ENCODE results near the gene ANKS1A. TPM values are rescaled to one million over a fixed set of nuclear protein-coding genes. Genes with fewer than 3 reads are reported as not detected.

The ANKS1A gene
- total RNA-seq, 2 experiments from 2014 or later = 6.4 to 6.9 TPM

DNA sequence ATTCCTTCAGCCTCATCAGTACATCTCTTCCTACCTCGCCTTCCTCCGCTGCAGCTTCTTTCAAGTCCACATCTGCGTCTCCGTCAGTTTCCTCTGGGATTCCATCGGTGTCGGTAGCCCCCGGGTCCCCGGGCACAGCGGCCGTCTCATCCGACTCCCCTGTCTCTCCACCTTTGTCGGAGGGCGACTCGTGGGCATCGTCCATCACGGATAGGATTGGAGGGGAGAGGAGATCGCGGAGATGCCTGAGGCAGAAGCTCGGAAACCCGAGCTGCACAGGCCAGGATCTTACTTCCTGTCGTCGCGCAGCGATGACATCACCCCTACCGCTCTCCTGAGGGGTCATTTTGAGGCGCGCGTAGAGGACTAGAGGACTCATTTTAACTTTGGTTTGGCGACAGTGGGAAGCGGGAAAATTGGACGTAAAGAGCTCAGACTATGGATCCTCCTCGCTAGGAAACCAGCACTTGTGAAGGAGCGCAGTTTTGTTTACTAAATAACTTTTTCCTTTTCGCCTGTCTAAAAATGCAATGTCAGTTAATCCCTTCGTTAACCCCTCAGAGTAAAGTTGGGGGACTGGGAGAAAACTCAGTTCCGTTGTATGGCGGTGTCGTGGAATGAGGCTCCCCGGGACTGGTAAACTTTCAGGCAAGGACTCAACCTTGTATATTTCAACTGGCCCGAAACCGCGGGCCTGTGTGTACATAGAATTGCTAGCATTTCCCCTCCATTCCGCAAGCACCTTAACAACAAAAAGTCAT, 1.1 kb upstream of the ANKS1A start, which contains the start of gene TAF11:
TSS of gene TAF11 (minus strand) at position 290 of the 761 bp plus-strand sequence. CDS start at position 205, 85 bp downstream.
- peak; percentile 69 for ATAC-seq (ENCODE audit: poor library complexity)
- H3K27me3 Mint-ChIP-seq = no peaks in the 10 kb centered on the region
- Histone ChIP-seq H3K27me3 (ENCODE audit: control insufficient read depth in 1 of 2, insufficient read depth in 2 of 2, low read length in 2 of 2) (no peaks in the 10 kb centered on the region), H3K36me3 (ENCODE audit: insufficient read depth, low read length) (peaks cover 5% of the 10 kb centered on the region), H3K4me1 (ENCODE audit: insufficient read depth, low read length) (peaks cover 36% of the 10 kb centered on the region), H3K27ac (ENCODE audit: low read depth in 1 of 2, low read length in 2 of 2) (peak within 1 kb of the TSS; percentile 90 to 93), H3K4me3 (ENCODE audit: low read length) (peak within 1 kb of the TSS; percentile 98), H3K9me3 (ENCODE audit: control insufficient read depth in 1 of 2, insufficient read depth in 1 of 2, low read length in 2 of 2) (no peaks in the 10 kb centered on the region)
- H3K9me3 Mint-ChIP-seq = no peaks in the 10 kb centered on the region
- no peak for TF ChIP-seq CTCF (IDR thresholded peaks at IDR 0.05)
- ChIA-PET CTCF (no interaction called here), POLR2A (interaction anchor here (0.7 to 3.5 kb wide), 27 partner anchors 9 to 1657 kb away, joined by 3 to 48 read pairs (median 4); partner anchors contain the start of genes BLTP3A, HMGA1, ILRUN and ITPR3)
- H3K4me3 Mint-ChIP-seq = peak within 1 kb of the TSS; percentile 97
- intact Hi-C loops (cut with DNase I, micrococcal nuclease) = loop anchor here (1.0 to 10.0 kb wide), 7 partner anchors 96 to 641 kb away; partner anchors contain the start of genes SNRPC (in 2 of the 2), BLTP3A (in 1 of the 2), ILRUN (in 1 of the 2) and SMIM29 (in 1 of the 2)
- H3K4me1 Mint-ChIP-seq (ENCODE audit: low read depth) = peaks cover 62% of the 10 kb centered on the region
- H3K27ac Mint-ChIP-seq = peak within 1 kb of the TSS; percentile 97
- peaks cover 55% of the 10 kb centered on the region for H3K36me3 Mint-ChIP-seq (ENCODE audit: low read depth)
- DNase-seq = peak; percentile 78 to 96 (median 87)

- Mint-ChIP-seq H3K27ac (peak overlapping the region; percentile 97), H3K36me3 (ENCODE audit: low read depth) (peaks cover 50% of the 10 kb centered on the region), H3K9me3 (no peaks in the 10 kb centered on the region), H3K4me3 (peak overlapping the region; percentile 97), H3K27me3 (no peaks in the 10 kb centered on the region), H3K4me1 (ENCODE audit: low read depth) (peaks cover 56% of the 10 kb centered on the region)
- no peaks in the 10 kb centered on the region for H3K27me3 ChIP-seq (ENCODE audit: control insufficient read depth in 1 of 2, insufficient read depth in 2 of 2, low read length in 2 of 2)
- DNase-seq = no peak
- intact Hi-C loops (cut with DNase I, micrococcal nuclease) = loop anchor here (2.0 to 10.0 kb wide), 6 partner anchors 96 to 641 kb away; partner anchors contain the start of genes BLTP3A (in 1 of the 2), ILRUN (in 1 of the 2), SMIM29 (in 1 of the 2) and SNRPC (in 1 of the 2)
- ChIA-PET CTCF (interaction anchor here (1.4 kb wide), 1 partner anchor 23 kb away, joined by 3 read pairs; no protein-coding TSS in a partner anchor), POLR2A (interaction anchor here (0.6 to 3.5 kb wide), 27 partner anchors 10 to 1267 kb away, joined by 3 to 48 read pairs (median 4); partner anchors contain the start of genes BLTP3A, HMGA1, ILRUN and ITPR3)
- no peak for ATAC-seq (ENCODE audit: poor library complexity)
- H3K27ac ChIP-seq (ENCODE audit: low read depth in 1 of 2, low read length in 2 of 2) = peak overlapping the region; percentile 90 to 93
- H3K36me3 ChIP-seq (ENCODE audit: insufficient read depth, low read length) = peaks cover 5% of the 10 kb centered on the region
- no peaks in the 10 kb centered on the region for H3K9me3 ChIP-seq (ENCODE audit: control insufficient read depth in 1 of 2, insufficient read depth in 1 of 2, low read length in 2 of 2)
- peak overlapping the region; percentile 98 for H3K4me3 ChIP-seq (ENCODE audit: low read length)
- no peak for TF ChIP-seq CTCF (IDR thresholded peaks at IDR 0.05)
- peaks cover 36% of the 10 kb centered on the region for H3K4me1 ChIP-seq (ENCODE audit: insufficient read depth, low read length)
These were observed 570 bp upstream of the ANKS1A start for GRCh38 chr6:34888514-34888856.

- no peaks in the 10 kb centered on the region for H3K9me3 ChIP-seq (ENCODE audit: control insufficient read depth in 1 of 2, insufficient read depth in 1 of 2, low read length in 2 of 2)
- Mint-ChIP-seq H3K4me3 (peak overlapping the region; percentile 93), H3K36me3 (ENCODE audit: low read depth) (peaks cover 31% of the 10 kb centered on the region), H3K27me3 (no peaks in the 10 kb centered on the region), H3K4me1 (ENCODE audit: low read depth) (peaks cover 47% of the 10 kb centered on the region), H3K9me3 (no peaks in the 10 kb centered on the region), H3K27ac (peak overlapping the region; percentile 97)
- CTCF ChIA-PET = no interaction called here
- TF ChIP-seq CTCF (IDR thresholded peaks at IDR 0.05) = no peak
- H3K27me3 ChIP-seq (ENCODE audit: control insufficient read depth in 1 of 2, insufficient read depth in 2 of 2, low read length in 2 of 2) = no peaks in the 10 kb centered on the region
- DNase-seq = peak in 2 of 14 experiments; percentile 6 to 11
- no peak overlapping the region for H3K27ac ChIP-seq (ENCODE audit: low read depth in 1 of 2, low read length in 2 of 2)
- peaks cover 34% of the 10 kb centered on the region for H3K4me1 ChIP-seq (ENCODE audit: insufficient read depth, low read length)
- H3K36me3 ChIP-seq (ENCODE audit: insufficient read depth, low read length) = peaks cover under 1% of the 10 kb centered on the region
- POLR2A ChIA-PET = interaction anchor here (1.0 kb wide), 1 partner anchor 99 kb away, joined by 3 read pairs; the partner anchor contains the start of gene BLTP3A
- intact Hi-C loops (cut with DNase I, micrococcal nuclease) = no loop called here
- ATAC-seq (ENCODE audit: poor library complexity) = no peak
- peak overlapping the region; percentile 98 for H3K4me3 ChIP-seq (ENCODE audit: low read length)
These were observed 1.5 kb downstream of the ANKS1A start for GRCh38 chr6:34890533-34890925.
